HepG2 (cell line): ENCODE data around the gene SOX5. TPM values are rescaled to one million over a fixed set of nuclear protein-coding genes. Genes with fewer than 3 reads are reported as not detected.

ENCODE experiments used
- ATAC-seq: fragments of 200-7000 bp; cut with Tn5 transposase; 3 replicates; pipeline ENCODE4 v1.9.1; 2020; ENCODE audit warnings: mild to moderate bottlenecking, moderate library complexity
- BruUV-seq: library from RNA; stranded (reverse); fragments of 400-500 nt; replicated peaks from 2 replicates; lab custom pipeline; 2021; lab: Mats Ljungman, UMichigan
- CTCF ChIA-PET: fragments of 300-600 bp; formaldehyde crosslinking; extraction: SDS; loops from one replicate; lab custom pipeline; 2021; ENCODE audit warnings: low total read pairs, inconsistent platforms, low intra/inter-chr PET ratio; lab: Yijun Ruan, JAX
- POLR2A ChIA-PET: fragments of 350-600 bp; sonication (Branson Sonifier 250); formaldehyde crosslinking; loops from one replicate; lab custom pipeline; 2020; ENCODE audit warnings: antibody characterized with exemption, inconsistent platforms; lab: Yijun Ruan, JAX
- DNase-seq: peaks from one replicate; pipeline ENCODE4 v3.0.0-alpha.2; 2015; ENCODE audit warnings: low spot score
- FAIRE-seq: peaks from 3 replicates; lab custom pipeline; 2011; peaks lifted over from hg19 to GRCh38; lab: Jason Lieb, UNC
- H2AFZ ChIP-seq: one replicate; pipeline ENCODE4 v1.6.1; 2011; ENCODE audit warnings: low read length, inconsistent platforms
- H3K27ac ChIP-seq: fragments of 300-600 bp; 3 replicates; pipeline ENCODE4 v1.8.0; 2011; ENCODE audit warnings: mixed run types, mild to moderate bottlenecking, mixed read lengths, low read length, inconsistent platforms; ENCODE audit not compliant: insufficient read depth; ENCODE audit errors: extremely low read length
- H3K27me3 ChIP-seq, 2 experiments: fragments of 200-600 bp in 1 of 2; 2 replicates in 1 of 2; 3 replicates in 1 of 2; pipeline versions ENCODE4 v1.6.0 to v1.8.0; 2011; ENCODE audit warnings: low read length in 2 of 2, mild to moderate bottlenecking in 2 of 2, moderate library complexity in 2 of 2, inconsistent platforms in 1 of 2; ENCODE audit not compliant: insufficient read depth in 2 of 2, control insufficient read depth in 1 of 2
- H3K36me3 ChIP-seq, 2 experiments: fragments of 200-600 bp in 1 of 2; replicated peaks in 1 of 2; 2 replicates in 1 of 2; 3 replicates in 1 of 2; pipeline versions ENCODE4 v1.5.1 to v1.8.0; 2011; ENCODE audit warnings: low read length in 2 of 2, inconsistent platforms in 1 of 2; ENCODE audit not compliant: insufficient read depth in 2 of 2, control insufficient read depth in 1 of 2
- H3K4me1 ChIP-seq: 2 replicates; pipeline ENCODE4 v1.5.1; 2012; ENCODE audit warnings: low read length, inconsistent platforms; ENCODE audit not compliant: insufficient read depth
- H3K4me2 ChIP-seq: 2 replicates; pipeline ENCODE4 v1.6.0; 2011; ENCODE audit warnings: low read depth, low read length, inconsistent platforms
- H3K4me3 ChIP-seq, 3 experiments: fragments of 200-600 bp in 1 of 3; sonication (generic), shearing (Covaris generic) in 1 of 3; replicated peaks in 1 of 3; 2 replicates each; pipeline ENCODE4 v1.5.1; 2011 to 2016; ENCODE audit warnings: low read length in 3 of 3, inconsistent platforms in 2 of 3, low read depth in 2 of 3, mild to moderate bottlenecking in 2 of 3, control low read depth in 1 of 3, mixed read lengths in 1 of 3; ENCODE audit not compliant: insufficient read depth in 1 of 3
- H3K79me2 ChIP-seq: one replicate; pipeline ENCODE4 v1.6.1; 2011; ENCODE audit warnings: low read length, inconsistent platforms; ENCODE audit not compliant: insufficient read depth
- H3K9ac ChIP-seq: 2 replicates; pipeline ENCODE4 v1.6.0; 2011; ENCODE audit warnings: mild to moderate bottlenecking, low read depth, low read length, inconsistent platforms; ENCODE audit not compliant: insufficient read depth
- H3K9me3 ChIP-seq: 2 replicates; pipeline ENCODE4 v1.5.1; 2012; ENCODE audit warnings: mild to moderate bottlenecking, low read length
- H4K20me1 ChIP-seq: 2 replicates; pipeline ENCODE4 v1.6.0; 2011; ENCODE audit warnings: inconsistent platforms, mild to moderate bottlenecking, low read length, moderate library complexity; ENCODE audit not compliant: insufficient read depth
- ATF7 ChIP-seq, 2 experiments: fragments of 450-650 bp in 1 of 2; sonication (generic) in 1 of 2; formaldehyde crosslinking in 1 of 2; IDR thresholded peaks; 2 replicates each; pipeline versions ENCODE4 v1.4.0 to v1.6.1; 2016 to 2020; ENCODE audit warnings: antibody characterized with exemption in 1 of 2, mild to moderate bottlenecking in 1 of 2, missing genetic modification reagents in 1 of 2
- NFIB ChIP-seq: sonication (generic); formaldehyde crosslinking; IDR thresholded peaks from 2 replicates; pipeline ENCODE4 v1.9.0; 2021; ENCODE audit warnings: missing genetic modification reagents, mild to moderate bottlenecking, borderline replicate concordance
- RXRA ChIP-seq: sonication (generic); formaldehyde crosslinking; IDR thresholded peaks from 2 replicates; pipeline ENCODE4 v1.5.1; 2020; ENCODE audit warnings: missing genetic modification reagents
- SP4 ChIP-seq: sonication (generic); formaldehyde crosslinking; IDR thresholded peaks from 2 replicates; pipeline ENCODE4 v1.8.1; 2023; ENCODE audit warnings: mild to moderate bottlenecking, missing genetic modification reagents
- ZBTB7A ChIP-seq: sonication (generic); formaldehyde crosslinking; IDR thresholded peaks from 2 replicates; pipeline ENCODE4 v1.8.0; 2022; ENCODE audit warnings: mild to moderate bottlenecking, missing genetic modification reagents
- ZNF180 ChIP-seq: sonication (generic); formaldehyde crosslinking; IDR thresholded peaks from 2 replicates; pipeline ENCODE4 v1.4.0; 2020; ENCODE audit warnings: low read depth, missing genetic modification reagents, borderline replicate concordance
- ZNF256 ChIP-seq: sonication (generic); formaldehyde crosslinking; conservative IDR thresholded peaks from 2 replicates; pipeline ENCODE4 v1.4.0; 2020; ENCODE audit warnings: missing genetic modification reagents
- ZNF30 ChIP-seq: sonication (generic); formaldehyde crosslinking; IDR thresholded peaks from 2 replicates; pipeline ENCODE4 v1.5.0; 2020; ENCODE audit warnings: mild to moderate bottlenecking, missing genetic modification reagents
- ZNF350 ChIP-seq: sonication (generic); formaldehyde crosslinking; IDR thresholded peaks from 2 replicates; pipeline ENCODE4 v1.4.0; 2020; ENCODE audit warnings: mild to moderate bottlenecking, low read depth, missing genetic modification reagents, borderline replicate concordance
- ZNF792 ChIP-seq: IDR thresholded peaks from 2 replicates; pipeline ENCODE4 v1.6.1; 2016
- WGBS: methylation state at CpG from one replicate; pipeline ENCODE4 v1.1.6; 2017; ENCODE audit warnings: low lambda C conversion rate; 5-methylcytosine and 5-hydroxymethylcytosine counted together
- in situ Hi-C: cut with HindIII; loops from 2 replicates; pipeline ENCODE4 v1.10.0; 2017; ENCODE audit warnings: low pct_unique_long_range_greater_than_20kb; ENCODE audit not compliant: extremely low pct_ligation_motif_present
- intact Hi-C: fragments of 100-400 bp; cut with micrococcal nuclease; formaldehyde crosslinking; loops from one replicate; pipeline ENCODE4 v1.10.0; 2022; ENCODE audit not compliant: unreplicated experiment
- polyA plus RNA-seq, 8 experiments: library from polyadenylated mRNA; depleted of rRNA in 3 of 8; stranded (reverse) in 7 of 8; unstranded in 1 of 8; fragments of >200 nt; fragmentation: Illumina TruSeq in 4 of 8; extraction: Trizol in 4 of 8; gene quantifications; 2 replicates each; pipeline versions ENCODE4 v1.2.1 to v1.2.3, GENCODE V29; 2011 to 2016; ENCODE audit warnings: low read depth in 4 of 8, missing spikeins in 1 of 8, mixed read lengths in 1 of 8; ENCODE audit not compliant: insufficient read depth in 1 of 8
- total RNA-seq, 5 experiments: library from RNA; depleted of rRNA; stranded (reverse); fragments of >200 nt; fragmentation: Illumina TruSeq; extraction: Trizol; gene quantifications; 2 replicates each; pipeline ENCODE4 v1.2.3, GENCODE V29; 2016; ENCODE audit warnings: low read depth in 1 of 5
- TF ChIP-seq, protein P1 (sequence below): sonication (generic); formaldehyde crosslinking; IDR thresholded peaks from 2 replicates; pipeline ENCODE4 v1.4.0; 2020; ENCODE audit warnings: mild to moderate bottlenecking, missing genetic modification reagents
- TF ChIP-seq, protein P2 (sequence below): sonication (generic); formaldehyde crosslinking; IDR thresholded peaks from 2 replicates; pipeline ENCODE4 v1.5.1; 2020; ENCODE audit warnings: mild to moderate bottlenecking, moderate library complexity, missing genetic modification reagents
- TF ChIP-seq, protein P3 (sequence below): IDR thresholded peaks from 2 replicates; pipeline ENCODE4 v1.6.1; 2012; ENCODE audit warnings: low read depth, low read length, improper control_type of control experiment

SOX5 gene
- total and polyA plus RNA-seq, 2 of the 13 experiments (the other 11 are each of a cell fraction or from before 2014, with no cell fraction given): 18.5 to 76.4 TPM

DNA sequence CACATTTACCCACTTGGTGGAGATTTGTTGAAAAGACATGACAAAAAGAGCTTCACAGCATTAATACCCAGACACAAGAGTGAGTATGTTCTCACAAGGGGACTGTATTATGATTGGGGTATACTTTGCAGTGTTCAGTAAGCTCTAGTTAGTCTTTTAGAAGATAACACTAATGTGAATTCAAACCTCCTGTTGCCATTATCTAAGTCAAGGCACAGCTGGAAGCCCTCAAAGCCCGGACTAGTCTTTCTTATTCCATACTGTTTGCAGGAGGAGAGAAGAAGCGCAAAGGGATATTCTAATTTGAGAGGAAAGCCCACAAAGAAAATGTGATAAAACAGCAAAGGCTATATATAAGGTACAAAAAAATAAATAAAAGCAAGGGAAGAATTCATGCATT, 445.9 kb downstream of the SOX5 start (continued):
- TF ChIP-seq, protein P1, sequence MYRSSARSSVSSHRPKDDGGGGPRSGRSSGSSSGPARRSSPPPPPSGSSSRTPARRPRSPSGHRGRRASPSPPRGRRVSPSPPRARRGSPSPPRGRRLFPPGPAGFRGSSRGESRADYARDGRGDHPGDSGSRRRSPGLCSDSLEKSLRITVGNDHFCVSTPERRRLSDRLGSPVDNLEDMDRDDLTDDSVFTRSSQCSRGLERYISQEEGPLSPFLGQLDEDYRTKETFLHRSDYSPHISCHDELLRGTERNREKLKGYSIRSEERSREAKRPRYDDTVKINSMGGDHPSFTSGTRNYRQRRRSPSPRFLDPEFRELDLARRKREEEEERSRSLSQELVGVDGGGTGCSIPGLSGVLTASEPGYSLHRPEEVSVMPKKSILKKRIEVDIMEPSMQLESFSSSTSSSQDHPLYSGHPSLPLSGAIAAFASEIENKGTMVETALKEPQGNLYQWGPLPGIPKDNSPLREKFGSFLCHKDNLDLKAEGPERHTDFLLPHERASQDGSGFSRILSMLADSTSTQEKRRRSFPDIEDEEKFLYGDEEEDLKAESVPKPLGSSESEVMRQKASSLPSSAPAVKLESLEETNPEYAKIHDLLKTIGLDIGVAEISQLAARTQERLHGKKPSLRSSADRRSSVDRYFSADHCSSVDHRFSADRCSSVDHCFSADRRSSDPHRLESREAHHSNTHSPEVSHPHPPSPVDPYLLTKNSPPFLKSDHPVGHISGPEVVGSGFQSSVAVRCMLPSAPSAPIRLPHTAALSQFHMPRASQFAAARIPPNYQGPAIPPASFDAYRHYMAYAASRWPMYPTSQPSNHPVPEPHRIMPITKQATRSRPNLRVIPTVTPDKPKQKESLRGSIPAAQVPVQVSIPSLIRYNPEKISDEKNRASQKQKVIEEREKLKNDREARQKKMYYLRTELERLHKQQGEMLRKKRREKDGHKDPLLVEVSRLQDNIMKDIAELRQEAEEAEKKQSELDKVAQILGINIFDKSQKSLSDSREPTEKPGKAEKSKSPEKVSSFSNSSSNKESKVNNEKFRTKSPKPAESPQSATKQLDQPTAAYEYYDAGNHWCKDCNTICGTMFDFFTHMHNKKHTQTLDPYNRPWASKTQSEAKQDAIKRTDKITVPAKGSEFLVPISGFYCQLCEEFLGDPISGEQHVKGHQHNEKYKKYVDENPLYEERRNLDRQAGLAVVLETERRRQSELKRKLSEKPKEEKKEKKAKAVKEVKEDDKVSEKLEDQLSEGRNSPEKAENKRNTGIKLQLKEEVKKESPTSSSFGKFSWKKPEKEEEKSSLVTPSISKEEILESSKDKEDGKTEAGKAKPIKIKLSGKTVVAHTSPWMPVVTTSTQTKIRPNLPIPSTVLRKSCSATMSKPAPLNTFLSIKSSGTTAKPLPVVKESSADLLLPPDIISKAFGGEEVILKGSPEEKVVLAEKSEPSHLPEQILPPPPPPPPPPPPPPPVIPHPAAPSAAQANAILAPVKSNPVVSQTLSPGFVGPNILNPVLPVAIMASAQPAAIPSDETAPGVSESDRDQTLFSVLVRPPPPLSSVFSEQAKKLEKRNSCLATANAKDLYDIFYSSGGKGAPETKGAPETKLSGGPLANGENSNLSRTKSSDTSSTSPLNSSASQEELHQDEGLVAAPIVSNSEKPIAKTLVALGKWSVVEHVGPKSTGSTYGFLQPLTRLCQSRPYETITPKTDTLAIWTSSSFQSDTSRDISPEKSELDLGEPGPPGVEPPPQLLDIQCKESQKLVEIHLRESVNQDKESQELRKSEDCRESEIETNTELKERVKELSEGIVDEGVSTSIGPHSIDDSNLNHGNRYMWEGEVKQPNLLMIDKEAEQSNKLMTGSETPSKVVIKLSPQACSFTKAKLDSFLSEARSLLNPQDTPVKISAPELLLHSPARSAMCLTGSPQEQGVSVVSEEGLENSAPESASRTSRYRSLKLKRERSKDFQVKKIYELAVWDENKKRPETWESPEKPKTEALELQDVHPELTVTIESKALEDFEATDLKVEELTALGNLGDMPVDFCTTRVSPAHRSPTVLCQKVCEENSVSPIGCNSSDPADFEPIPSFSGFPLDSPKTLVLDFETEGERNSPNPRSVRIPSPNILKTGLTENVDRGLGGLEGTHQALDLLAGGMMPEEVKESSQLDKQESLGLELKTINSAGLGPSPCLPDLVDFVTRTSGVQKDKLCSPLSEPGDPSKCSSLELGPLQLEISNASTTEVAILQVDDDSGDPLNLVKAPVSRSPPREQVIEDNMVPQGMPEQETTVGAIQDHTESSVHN (CRISPR knock-in tag): no peak
- no peak for TF ChIP-seq ZNF350 (CRISPR knock-in tag)
- no peak for TF ChIP-seq ZNF792
- no peak for TF ChIP-seq RXRA (CRISPR knock-in tag)

DNA sequence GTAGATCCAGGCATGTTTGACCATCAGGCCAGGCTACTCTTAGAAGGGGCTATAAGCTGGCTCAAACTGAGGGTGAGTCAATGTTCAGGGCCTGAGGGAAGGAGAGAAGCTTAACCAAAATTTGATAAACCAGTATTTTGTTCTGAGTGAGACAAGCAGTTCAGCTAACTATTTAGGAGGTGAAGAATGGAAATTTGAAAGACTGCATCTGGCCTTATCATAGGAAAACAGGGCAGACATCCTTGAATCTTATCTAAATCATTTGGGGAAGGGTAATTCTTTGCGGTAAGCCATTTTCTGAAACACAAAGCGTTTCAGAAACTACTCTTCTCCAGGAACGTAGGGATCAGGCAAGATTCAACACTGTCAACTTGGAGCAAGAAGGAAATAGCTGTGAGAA, 447.2 kb downstream of the SOX5 start:
- Histone ChIP-seq H3K36me3 (no peaks in the 10 kb centered on the region), H3K27ac (no peak overlapping the region), H3K4me2 (no peak overlapping the region), H4K20me1 (no peaks in the 10 kb centered on the region), H3K79me2 (no peaks in the 10 kb centered on the region), H3K4me1 (no peaks in the 10 kb centered on the region), H3K9ac (no peak overlapping the region), H2AFZ (no peak overlapping the region), H3K27me3 (peaks cover 0 to 6% of the 10 kb centered on the region in 2 experiments; a peak in 2 of 5 replicates), H3K9me3 (0 out of 2 replicates have a peak, but pooled peaks cover 6% of the 10 kb centered on the region), H3K4me3 (no peak overlapping the region)
- FAIRE-seq (no peak), DNase-seq (no peak), ATAC-seq (no peak)
- WGBS: 0% methylated on average over 3 of the region's 3 CpGs
- in situ Hi-C loops (no loop called here), intact Hi-C loops (no loop called here)
- ChIA-PET CTCF (no interaction called here), POLR2A (no interaction called here)
- no TSS peak for BruUV-seq
- TF ChIP-seq ZNF256 (CRISPR knock-in tag): no peak
- no peak for TF ChIP-seq ZNF180 (CRISPR knock-in tag)
- TF ChIP-seq NFIB (CRISPR knock-in tag): no peak
- TF ChIP-seq, protein P2, sequence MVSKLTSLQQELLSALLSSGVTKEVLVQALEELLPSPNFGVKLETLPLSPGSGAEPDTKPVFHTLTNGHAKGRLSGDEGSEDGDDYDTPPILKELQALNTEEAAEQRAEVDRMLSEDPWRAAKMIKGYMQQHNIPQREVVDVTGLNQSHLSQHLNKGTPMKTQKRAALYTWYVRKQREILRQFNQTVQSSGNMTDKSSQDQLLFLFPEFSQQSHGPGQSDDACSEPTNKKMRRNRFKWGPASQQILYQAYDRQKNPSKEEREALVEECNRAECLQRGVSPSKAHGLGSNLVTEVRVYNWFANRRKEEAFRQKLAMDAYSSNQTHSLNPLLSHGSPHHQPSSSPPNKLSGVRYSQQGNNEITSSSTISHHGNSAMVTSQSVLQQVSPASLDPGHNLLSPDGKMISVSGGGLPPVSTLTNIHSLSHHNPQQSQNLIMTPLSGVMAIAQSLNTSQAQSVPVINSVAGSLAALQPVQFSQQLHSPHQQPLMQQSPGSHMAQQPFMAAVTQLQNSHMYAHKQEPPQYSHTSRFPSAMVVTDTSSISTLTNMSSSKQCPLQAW: no peak
- TF ChIP-seq SP4 (CRISPR knock-in tag): no peak
- no peak for TF ChIP-seq ATF7 (IDR thresholded peaks at IDR 0.05)
- no peak for TF ChIP-seq ATF7 (CRISPR knock-in tag; IDR thresholded peaks at IDR 0.05)
- TF ChIP-seq ZBTB7A (CRISPR knock-in tag): no peak
- no peak for TF ChIP-seq ZNF30 (CRISPR knock-in tag)
- TF ChIP-seq, protein P3, sequence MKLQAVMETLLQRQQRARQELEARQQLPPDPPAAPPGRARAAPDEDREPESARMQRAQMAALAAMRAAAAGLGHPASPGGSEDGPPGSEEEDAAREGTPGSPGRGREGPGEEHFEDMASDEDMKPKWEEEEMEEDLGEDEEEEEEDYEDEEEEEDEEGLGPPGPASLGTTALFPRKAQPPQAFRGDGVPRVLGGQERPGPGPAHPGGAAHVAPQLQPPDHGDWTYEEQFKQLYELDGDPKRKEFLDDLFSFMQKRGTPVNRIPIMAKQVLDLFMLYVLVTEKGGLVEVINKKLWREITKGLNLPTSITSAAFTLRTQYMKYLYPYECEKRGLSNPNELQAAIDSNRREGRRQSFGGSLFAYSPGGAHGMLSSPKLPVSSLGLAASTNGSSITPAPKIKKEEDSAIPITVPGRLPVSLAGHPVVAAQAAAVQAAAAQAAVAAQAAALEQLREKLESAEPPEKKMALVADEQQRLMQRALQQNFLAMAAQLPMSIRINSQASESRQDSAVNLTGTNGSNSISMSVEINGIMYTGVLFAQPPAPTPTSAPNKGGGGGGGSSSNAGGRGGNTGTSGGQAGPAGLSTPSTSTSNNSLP: no peak
